Lower leg skin (tissue), 4 donors: ENCODE results near the gene HAND1. TPM values are rescaled to one million over a fixed set of nuclear protein-coding genes. Genes with fewer than 3 reads are reported as not detected.

Experiments used
- DNase-seq, 2 donors: peaks; one replicate each; pipeline ENCODE4 v3.0.0-alpha.2; 2019; ENCODE audit warnings: low spot score in 2 of 2
- H3K4me3 ChIP-seq: fragments of 200-600 bp; sonication (generic); 2 replicates; pipeline ENCODE4 v1.5.1; 2017; ENCODE audit warnings: mild to moderate bottlenecking, low read depth; ENCODE audit not compliant: poor library complexity, severe bottlenecking
- POLR2A ChIP-seq, 2 donors: fragments of 450-650 bp; IDR thresholded peaks; one replicate each; pipeline ENCODE4 v1.6.1; 2016 to 2017; ENCODE audit warnings: antibody characterized with exemption in 2 of 2, mild to moderate bottlenecking in 1 of 2, moderate library complexity in 1 of 2
- WGBS, 2 donors: methylation state at CpG; one replicate each; pipeline ENCODE4 v1.1.5; 2018; 5-methylcytosine and 5-hydroxymethylcytosine counted together
- intact Hi-C: fragments of 100-400 bp; cut with DNase I; formaldehyde crosslinking; loops from one replicate; pipeline ENCODE4 v1.15.0; 2023; ENCODE audit warnings: low total_unique reads
- total RNA-seq, 4 donors: library from RNA; depleted of rRNA; stranded (reverse); fragments of >200 nt; gene quantifications; one replicate each; pipeline ENCODE4 v1.1.0, GENCODE V29; 2016
- TF ChIP-seq, protein P1 (sequence below), 3 donors: fragments of 450-650 bp; IDR thresholded peaks; one replicate each; pipeline ENCODE4 v1.5.1; 2016; ENCODE audit warnings: antibody characterized with exemption in 3 of 3, mild to moderate bottlenecking in 3 of 3, moderate library complexity in 2 of 3

HAND1 gene
- total RNA-seq, 4 donors from 2014 or later: not detected

DNA sequence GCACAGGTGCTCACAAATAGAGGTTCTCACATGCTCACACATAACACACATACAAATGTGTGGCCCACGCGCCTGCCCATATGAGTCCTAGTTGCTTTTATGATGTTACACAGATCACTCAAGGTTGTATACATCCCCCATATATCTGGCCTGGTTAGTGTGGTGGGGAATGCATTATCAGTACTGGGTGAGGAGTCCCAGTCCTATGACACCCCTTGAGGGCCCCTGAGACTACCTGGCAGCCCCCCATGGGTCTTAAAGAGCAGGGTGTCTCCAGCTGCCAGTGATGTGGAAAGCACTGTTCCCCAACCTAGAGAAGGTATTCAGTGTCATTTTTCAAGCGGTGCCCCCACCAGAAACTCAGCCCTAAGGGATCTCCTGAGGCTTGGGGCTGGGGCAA is 2.8 kb upstream of the HAND1 start:
- H3K4me3 ChIP-seq: no peak overlapping the region
- peak in 1 of 2 donors; percentile 56 for DNase-seq
- intact Hi-C loops: no loop called here
- WGBS, 2 donors: 44 to 58% methylated on average over 3 of the region's 3 CpGs
- TF ChIP-seq, protein P1, sequence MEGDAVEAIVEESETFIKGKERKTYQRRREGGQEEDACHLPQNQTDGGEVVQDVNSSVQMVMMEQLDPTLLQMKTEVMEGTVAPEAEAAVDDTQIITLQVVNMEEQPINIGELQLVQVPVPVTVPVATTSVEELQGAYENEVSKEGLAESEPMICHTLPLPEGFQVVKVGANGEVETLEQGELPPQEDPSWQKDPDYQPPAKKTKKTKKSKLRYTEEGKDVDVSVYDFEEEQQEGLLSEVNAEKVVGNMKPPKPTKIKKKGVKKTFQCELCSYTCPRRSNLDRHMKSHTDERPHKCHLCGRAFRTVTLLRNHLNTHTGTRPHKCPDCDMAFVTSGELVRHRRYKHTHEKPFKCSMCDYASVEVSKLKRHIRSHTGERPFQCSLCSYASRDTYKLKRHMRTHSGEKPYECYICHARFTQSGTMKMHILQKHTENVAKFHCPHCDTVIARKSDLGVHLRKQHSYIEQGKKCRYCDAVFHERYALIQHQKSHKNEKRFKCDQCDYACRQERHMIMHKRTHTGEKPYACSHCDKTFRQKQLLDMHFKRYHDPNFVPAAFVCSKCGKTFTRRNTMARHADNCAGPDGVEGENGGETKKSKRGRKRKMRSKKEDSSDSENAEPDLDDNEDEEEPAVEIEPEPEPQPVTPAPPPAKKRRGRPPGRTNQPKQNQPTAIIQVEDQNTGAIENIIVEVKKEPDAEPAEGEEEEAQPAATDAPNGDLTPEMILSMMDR (IDR thresholded peaks at IDR 0.05): no peak
- no peak for TF ChIP-seq POLR2A (IDR thresholded peaks at IDR 0.05)

DNA sequence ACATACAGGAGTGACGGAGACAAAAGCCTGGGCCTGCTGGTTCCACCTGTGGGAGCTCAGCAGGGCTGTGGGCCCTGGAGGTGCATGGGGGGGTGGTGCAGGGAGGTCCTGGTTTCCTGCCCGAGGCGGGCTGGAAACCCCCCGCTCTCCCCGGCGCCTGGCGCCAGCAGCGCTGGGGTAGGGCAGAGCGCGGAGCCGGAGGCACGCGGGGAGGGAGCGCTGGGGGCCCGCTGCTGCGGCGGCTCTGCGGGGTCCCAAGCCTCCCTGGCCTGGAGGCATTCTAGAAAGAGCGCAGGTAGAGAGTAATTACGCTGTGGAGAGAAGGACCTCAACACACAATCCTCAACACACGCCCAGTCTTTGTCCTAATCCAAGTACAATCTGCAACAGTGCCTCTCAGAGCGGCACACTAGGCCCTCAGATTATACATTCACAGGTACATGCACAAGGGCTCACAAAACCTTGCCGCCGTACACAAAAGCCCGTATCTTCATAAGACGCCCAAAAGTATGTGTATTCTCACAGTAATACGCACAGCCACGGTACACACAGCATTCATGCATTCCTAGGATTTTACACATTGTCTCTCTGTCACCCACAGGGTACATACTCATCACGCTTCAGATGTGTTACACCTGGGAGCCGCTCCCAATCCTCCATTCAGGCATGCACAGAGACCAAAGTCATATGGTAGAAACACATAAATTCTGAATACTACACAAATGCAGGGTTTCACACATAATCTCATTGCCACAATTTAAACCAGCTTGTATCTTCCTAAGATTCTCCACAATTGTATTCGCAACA is 2.1 kb upstream of the HAND1 start:
- no peak for TF ChIP-seq POLR2A (IDR thresholded peaks at IDR 0.05)
- TF ChIP-seq, protein P1 (IDR thresholded peaks at IDR 0.05): no peak
- DNase-seq: peak in 1 of 2 donors; percentile 76
- no peak overlapping the region for H3K4me3 ChIP-seq
- WGBS, 2 donors: 9 to 16% methylated on average over 17 to 31 of the region's 31 CpGs
- intact Hi-C loops: no loop called here

DNA sequence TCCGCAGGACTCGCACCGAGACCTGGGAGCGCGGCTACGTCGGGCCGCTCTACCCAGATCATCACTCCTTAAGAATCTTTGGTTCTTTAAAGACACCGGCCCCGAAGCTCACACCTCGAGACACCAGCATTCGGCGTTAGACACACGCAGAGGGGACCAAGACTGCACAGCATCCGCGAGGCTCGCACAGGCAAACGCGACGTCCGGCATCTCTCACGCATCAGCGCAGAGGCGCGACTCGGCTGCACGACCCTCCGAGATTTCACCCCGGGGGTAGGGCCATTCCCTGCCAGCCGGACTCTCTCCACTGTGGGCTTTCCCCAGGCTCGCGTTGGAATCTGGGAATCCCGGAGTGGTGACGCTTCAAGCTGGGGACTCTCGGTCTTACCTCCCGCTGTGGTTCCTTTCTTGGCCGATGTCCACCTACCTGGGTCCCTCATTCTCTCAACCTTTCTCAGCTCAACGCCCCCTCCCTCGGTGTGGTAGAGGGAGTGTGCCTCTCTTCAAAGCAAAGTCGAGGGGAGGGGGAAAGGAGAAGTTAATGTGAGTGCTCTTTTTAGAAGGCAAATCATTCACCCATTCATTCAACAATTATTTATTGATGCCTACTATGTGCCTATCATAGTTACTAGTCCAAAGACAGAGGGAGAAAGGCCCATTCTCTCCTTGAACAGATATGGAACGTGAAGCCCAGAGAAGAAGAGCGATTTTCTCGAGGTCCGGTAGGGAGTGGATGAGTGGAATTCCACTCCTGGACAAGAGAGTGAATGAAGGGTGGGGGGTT is 1.3 kb upstream of the HAND1 start:
- intact Hi-C loops: no loop called here
- 3 to 4% methylated on average over 41 to 44 of the region's 44 CpGs for WGBS, 2 donors
- H3K4me3 ChIP-seq: no peak overlapping the region
- peak in 1 of 2 donors; percentile 64 for DNase-seq
- TF ChIP-seq POLR2A (IDR thresholded peaks at IDR 0.05): no peak
- TF ChIP-seq, protein P1 (IDR thresholded peaks at IDR 0.05): no peak

DNA sequence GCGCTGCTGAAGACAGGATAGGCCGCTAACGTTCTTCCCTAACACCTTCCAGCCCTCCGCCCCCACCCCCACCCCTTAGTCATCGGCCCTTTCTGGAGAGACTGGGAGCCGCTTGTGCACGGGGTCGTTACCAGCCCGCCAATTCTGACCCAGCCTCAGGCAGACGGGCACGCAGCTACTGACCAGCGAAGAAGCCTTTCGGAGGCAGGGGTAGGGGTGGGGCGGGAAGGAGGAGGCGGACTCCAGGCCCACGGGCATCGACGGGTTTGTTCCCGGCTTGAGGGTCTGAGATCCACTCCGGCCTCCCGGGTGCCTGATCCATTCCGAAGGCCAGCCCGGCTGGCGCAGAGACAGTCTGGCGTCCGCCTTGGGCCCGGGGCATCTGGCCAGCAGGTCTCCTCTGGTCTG is 729 bp upstream of the HAND1 start:
- intact Hi-C loops: no loop called here
- 3 to 8% methylated on average over 7 to 27 of the region's 27 CpGs for WGBS, 2 donors
- peak in 1 of 2 donors; percentile 82 for DNase-seq
- no peak overlapping the region for H3K4me3 ChIP-seq
- no peak for TF ChIP-seq POLR2A (IDR thresholded peaks at IDR 0.05)
- TF ChIP-seq, protein P1 (IDR thresholded peaks at IDR 0.05): no peak

DNA sequence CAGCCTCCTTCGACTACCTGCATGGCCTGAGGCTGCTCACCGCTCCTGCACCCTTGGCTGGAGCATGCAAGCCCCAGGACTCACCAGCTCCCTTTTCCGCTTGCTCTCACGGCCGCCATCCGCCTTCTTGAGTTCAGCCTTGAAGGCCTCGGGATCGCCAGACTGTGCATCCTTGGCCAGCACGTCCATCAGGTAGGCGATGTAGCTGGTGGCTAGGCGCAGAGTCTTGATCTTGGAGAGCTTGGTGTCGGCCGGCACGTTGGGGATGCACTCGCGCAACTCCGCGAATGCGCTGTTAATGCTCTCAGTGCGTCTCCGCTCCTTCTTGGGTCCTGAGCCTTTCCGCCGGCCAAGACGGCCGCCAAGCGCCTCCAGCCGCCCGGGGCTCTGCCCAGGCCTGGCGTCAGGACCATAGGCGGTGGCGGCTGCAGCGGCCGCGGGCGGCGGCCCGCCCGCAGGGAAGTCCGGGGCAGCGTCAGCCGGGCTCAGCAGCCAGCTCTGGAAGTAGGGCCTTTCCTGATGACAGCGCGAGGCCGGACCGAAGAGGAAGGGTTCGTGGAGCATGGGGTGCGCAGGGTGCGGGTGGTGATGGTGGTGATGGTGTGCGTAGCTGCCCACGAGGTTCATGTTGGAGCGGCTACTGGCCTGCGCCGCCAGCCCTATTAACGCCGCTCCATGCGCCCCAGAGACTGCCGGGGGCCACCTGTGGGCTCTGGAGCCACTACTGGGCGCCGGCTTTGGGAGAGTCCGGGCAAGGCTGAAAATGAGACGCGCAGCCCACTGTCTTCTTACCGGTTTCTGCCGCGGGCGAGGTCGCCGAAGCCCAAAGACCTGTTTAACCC is 424 bp downstream of the HAND1 start:
- DNase-seq: peak in 1 of 2 donors; percentile 84
- no peak for TF ChIP-seq POLR2A (IDR thresholded peaks at IDR 0.05)
- TF ChIP-seq, protein P1 (IDR thresholded peaks at IDR 0.05): no peak
- H3K4me3 ChIP-seq: no peak overlapping the region
- 2 to 3% methylated on average over 48 to 50 of the region's 68 CpGs for WGBS, 2 donors
- intact Hi-C loops: no loop called here
